Endothelial cell of umbilical vein (primary cell): Measurements from ENCODE around the gene ITSN1.

ENCODE experiments used
- EZH2 ChIP-seq: IDR thresholded peaks from 2 replicates; pipeline ENCODE4 v1.6.1; 2012; ENCODE audit warnings: borderline replicate concordance, low read depth, mild to moderate bottlenecking, moderate library complexity, low read length, inconsistent platforms; ENCODE audit not compliant: severe bottlenecking
- FOS ChIP-seq: IDR thresholded peaks from 2 replicates; pipeline ENCODE4 v1.6.1; 2011; ENCODE audit warnings: mild to moderate bottlenecking, low read length, moderate library complexity, borderline replicate concordance; ENCODE audit not compliant: insufficient read depth
- MYC ChIP-seq: IDR thresholded peaks from one replicate; pipeline ENCODE4 v1.6.1; 2011; ENCODE audit warnings: mild to moderate bottlenecking, low read depth, low read length
- POLR2A ChIP-seq: IDR thresholded peaks from 2 replicates; pipeline ENCODE4 v1.6.1; 2012; ENCODE audit warnings: low read depth, mild to moderate bottlenecking, control low read depth, low read length
- POLR2AphosphoS5 ChIP-seq: IDR thresholded peaks from 2 replicates; pipeline ENCODE4 v1.6.1; 2012; ENCODE audit warnings: low read depth, mild to moderate bottlenecking, control low read depth, low read length, moderate library complexity; ENCODE audit not compliant: insufficient read depth
- TF ChIP-seq, protein P1 (sequence below), 2 donors: IDR thresholded peaks; 1 replicate in 1 of 2; 2 replicates in 1 of 2; pipeline ENCODE4 v1.5.1; 2011; ENCODE audit warnings: low read length in 2 of 2, mild to moderate bottlenecking in 2 of 2, moderate library complexity in 2 of 2, control low read depth in 1 of 2, inconsistent platforms in 1 of 2, low read depth in 1 of 2; ENCODE audit not compliant: insufficient read depth in 1 of 2; ENCODE audit errors: extremely low read depth in 1 of 2

GRCh38 chr21:33924079-33924765, 281.9 kb downstream of the ITSN1 start:
- TF ChIP-seq, protein P1, sequence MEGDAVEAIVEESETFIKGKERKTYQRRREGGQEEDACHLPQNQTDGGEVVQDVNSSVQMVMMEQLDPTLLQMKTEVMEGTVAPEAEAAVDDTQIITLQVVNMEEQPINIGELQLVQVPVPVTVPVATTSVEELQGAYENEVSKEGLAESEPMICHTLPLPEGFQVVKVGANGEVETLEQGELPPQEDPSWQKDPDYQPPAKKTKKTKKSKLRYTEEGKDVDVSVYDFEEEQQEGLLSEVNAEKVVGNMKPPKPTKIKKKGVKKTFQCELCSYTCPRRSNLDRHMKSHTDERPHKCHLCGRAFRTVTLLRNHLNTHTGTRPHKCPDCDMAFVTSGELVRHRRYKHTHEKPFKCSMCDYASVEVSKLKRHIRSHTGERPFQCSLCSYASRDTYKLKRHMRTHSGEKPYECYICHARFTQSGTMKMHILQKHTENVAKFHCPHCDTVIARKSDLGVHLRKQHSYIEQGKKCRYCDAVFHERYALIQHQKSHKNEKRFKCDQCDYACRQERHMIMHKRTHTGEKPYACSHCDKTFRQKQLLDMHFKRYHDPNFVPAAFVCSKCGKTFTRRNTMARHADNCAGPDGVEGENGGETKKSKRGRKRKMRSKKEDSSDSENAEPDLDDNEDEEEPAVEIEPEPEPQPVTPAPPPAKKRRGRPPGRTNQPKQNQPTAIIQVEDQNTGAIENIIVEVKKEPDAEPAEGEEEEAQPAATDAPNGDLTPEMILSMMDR (IDR thresholded peaks at IDR 0.05; ENCODE audit: extremely low read depth in 1 of 2, insufficient read depth in 1 of 2, low read depth in 1 of 2, low read length in 2 of 2): peak; percentile 85 to 86
- TF ChIP-seq POLR2AphosphoS5: no peak
- no peak for TF ChIP-seq EZH2
- no peak for TF ChIP-seq POLR2A
- TF ChIP-seq MYC: no peak
- TF ChIP-seq FOS: no peak
